ENCODE data around the gene FGFRL1.
A peak's percentile ranks its signal among the peaks of the same experiment; 100 is the strongest.

FGFRL1 gene

GRCh38 chr4:1004557-1005485, 6.6 kb upstream of the FGFRL1 start:
- no peak for DNase-seq (ENCODE audit: low read depth in 4 of 4, low spot score in 1 of 4)

DNA sequence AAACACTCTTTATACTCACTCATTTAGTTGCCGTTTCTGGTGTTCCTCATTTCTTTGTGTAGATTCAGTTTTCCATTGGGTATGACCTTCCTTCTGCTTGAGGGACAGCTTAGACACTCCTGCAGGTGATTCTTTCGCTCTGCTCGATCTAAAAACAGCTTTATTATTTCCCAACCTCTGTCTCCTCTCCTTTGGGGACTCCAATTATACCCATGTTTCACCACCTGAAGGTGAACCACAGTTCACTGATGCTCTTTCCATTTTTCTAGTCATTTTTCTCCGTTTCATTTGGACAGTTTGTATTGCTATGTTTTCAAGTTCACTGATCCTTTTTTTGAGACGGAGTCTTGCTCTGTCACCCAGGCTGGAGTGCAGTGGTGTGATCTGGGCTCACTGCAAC, 4.6 kb upstream of the FGFRL1 start:
- no peak for DNase-seq (ENCODE audit: low read depth in 4 of 4, low spot score in 1 of 4)

- DNase-seq (ENCODE audit: low read depth in 4 of 4, low spot score in 1 of 4), result no peak
Observed at GRCh38 chr4:1008840-1009541, 2.4 kb upstream of the FGFRL1 start.

GRCh38 chr4:1009542-1010394, 1.7 kb upstream of the FGFRL1 start:
- DNase-seq (ENCODE audit: low read depth in 4 of 4, low spot score in 1 of 4), result peak; percentile 45 to 61 (median 59)

GRCh38 chr4:1010395-1011021, 918 bp upstream of the FGFRL1 start:
- DNase-seq (ENCODE audit: low read depth in 4 of 4, low spot score in 1 of 4), result peak in 3 of 4 experiments; percentile 28 to 58 (median 39)

DNA sequence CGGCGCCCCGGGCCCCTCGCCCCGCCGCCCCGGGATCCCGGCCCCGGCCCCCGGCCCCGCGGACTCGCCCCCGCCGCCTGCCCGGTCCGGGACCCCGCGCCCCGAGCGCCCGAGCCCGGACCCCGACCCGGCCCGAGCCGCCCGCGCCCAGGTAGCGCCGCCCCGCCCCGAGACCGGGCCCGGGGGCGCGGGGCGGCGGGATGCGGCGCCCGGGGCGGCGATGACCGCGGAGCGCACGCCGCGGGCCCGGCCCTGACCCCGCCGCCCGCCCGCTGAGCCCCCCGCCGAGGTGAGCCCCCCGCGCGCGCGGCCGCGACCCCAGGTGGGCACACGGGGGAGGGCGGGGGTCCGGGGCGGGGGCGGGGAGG, 224 bp downstream of the FGFRL1 start:
- no peak for DNase-seq (ENCODE audit: low read depth in 4 of 4, low spot score in 1 of 4)

GRCh38 chr4:1012034-1012739, 761 bp downstream of the FGFRL1 start:
- DNase-seq (ENCODE audit: low read depth in 4 of 4, low spot score in 1 of 4), result peak in 1 of 4 experiments; percentile 12

DNA sequence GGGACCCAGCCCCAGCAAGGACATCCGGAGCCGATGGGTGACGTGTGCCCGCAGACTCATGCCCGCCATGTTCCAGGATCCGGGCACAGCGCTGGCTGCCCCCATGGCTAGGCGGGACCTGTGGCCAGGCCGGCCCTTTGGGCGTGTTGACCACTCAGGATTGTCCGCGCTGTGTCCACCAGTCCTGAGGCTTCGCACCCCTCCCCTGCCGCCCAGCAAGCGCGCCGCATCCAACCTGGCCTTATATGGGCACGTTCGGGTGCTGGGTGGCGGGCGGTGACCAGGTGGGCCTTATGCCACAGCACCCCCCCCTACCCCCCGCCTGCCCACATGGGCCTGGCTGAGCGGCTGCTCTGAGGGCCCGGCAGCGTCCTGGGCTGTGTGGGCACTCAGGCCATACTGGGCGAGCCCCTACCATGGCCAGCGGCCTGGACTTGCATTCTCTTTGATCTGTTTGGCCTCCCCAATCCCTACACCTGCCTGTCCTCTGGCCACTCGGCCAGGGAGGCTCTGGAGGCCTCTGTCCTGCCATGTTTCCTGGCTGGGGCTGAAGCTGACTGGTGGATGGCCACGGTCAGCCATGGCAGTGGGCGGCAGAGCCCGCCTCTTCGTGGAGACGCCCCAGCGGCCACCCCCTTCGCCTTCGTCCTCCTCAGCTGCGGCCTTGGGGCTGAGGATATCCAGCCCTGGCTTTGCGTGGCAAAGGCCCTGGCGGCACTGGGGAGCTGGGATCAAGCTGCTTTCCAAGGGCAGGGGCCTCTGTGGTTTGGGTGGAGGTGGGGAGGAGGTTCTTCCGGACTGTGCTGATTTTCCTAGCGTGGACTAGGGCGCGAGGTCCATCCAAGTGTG, 2.0 kb downstream of the FGFRL1 start:
- DNase-seq (ENCODE audit: low read depth in 4 of 4, low spot score in 1 of 4), result no peak

DNA sequence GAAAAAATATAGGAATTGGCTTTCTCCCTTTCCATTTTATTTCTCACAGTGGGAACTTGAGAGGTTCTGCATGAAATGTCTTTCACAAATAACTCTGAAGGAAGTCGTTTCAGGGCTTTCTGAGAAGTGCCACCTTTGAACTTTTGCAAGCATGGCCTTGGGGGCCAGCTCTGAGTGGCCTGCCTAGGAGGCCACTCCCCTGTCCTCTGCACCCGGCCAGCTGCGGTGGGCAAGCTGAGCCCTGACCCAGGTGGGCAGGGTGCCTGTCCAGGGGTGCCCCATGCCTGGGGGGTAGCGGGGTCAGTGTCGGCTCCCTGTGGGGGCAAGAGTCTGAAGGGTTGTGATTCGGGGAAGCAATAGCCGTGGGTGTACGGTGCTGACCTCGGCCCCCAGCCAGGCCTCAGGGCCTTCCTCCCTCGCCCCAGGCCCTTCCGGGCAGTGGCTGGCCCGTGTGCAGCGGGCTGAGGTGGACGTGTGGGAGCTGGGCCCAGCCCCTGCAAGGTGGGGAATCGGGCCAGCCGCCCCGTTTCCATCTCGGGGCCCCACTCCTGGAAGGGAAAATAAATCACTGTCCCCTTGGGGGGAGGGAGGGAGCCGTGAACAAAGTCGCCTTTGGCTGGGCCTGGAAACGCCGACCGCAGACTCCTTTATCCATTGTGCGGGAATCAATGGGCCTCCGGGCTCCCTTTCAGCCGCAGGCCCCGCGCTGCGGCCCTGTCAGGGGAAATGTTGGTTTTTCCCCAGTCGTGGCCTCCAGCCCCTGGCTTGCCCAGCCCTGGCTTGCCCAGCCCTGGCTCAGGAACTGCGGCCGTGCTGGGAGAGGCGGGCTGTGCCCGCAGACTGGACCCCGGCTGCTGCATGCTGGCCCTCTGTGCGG, 3.1 kb downstream of the FGFRL1 start:
- no peak for DNase-seq (ENCODE audit: low read depth in 4 of 4, low spot score in 1 of 4)

- DNase-seq (ENCODE audit: low read depth in 4 of 4, low spot score in 1 of 4), result no peak
Observed at GRCh38 chr4:1015179-1015578, 3.8 kb downstream of the FGFRL1 start.

DNA sequence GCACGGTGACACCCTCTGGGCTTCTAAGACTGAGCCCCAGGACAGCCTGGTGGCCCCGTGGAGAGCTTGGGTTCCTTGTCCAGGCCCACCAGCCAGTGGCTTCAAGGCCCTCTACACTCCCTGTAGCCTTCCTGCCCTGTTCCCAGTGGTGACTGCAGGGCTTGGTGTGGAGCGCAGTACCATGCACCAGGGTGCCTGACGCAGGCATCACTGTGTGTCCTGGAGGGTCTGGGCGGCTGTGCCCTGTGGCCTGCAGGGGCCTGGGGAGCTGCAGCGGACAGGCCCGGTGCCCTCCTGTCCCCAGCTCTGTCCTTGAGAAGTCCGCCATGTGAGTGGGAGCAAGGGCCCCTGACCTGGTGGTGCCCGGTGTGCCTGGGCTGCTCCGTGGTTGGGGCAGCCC, 4.3 kb downstream of the FGFRL1 start:
- no peak for DNase-seq (ENCODE audit: low read depth in 4 of 4, low spot score in 1 of 4)

- no peak for DNase-seq (ENCODE audit: low read depth in 4 of 4, low spot score in 1 of 4)
Observed at GRCh38 chr4:1017211-1017610, 5.8 kb downstream of the FGFRL1 start.

DNA sequence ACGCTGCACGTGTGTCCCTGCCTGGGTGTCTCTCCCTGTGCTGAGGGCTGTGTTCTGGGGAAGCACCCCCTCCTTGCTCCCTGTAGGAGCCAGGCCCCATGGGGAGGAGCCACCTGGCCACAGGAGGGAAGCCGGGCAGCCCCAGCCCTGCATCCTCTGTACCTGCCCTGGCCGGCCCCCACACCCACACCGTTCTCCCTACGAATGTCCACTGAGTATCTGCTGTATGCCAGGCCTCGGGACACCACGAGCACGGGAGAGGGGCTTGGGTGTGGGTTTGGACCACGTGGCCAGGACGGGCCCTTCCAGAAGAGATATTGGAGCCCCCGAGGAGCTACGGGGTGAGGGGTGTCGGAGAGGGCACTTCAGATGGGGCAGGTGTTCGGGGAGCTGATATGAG, 6.3 kb downstream of the FGFRL1 start:
- DNase-seq (ENCODE audit: low read depth in 4 of 4, low spot score in 1 of 4), result no peak

- DNase-seq (ENCODE audit: low read depth in 4 of 4, low spot score in 1 of 4), result no peak
Observed at GRCh38 chr4:1018147-1019020, 7.0 kb downstream of the FGFRL1 start.

- no peak for DNase-seq (ENCODE audit: low read depth in 4 of 4, low spot score in 1 of 4)
Observed at GRCh38 chr4:1019320-1019719, 7.9 kb downstream of the FGFRL1 start.

DNA sequence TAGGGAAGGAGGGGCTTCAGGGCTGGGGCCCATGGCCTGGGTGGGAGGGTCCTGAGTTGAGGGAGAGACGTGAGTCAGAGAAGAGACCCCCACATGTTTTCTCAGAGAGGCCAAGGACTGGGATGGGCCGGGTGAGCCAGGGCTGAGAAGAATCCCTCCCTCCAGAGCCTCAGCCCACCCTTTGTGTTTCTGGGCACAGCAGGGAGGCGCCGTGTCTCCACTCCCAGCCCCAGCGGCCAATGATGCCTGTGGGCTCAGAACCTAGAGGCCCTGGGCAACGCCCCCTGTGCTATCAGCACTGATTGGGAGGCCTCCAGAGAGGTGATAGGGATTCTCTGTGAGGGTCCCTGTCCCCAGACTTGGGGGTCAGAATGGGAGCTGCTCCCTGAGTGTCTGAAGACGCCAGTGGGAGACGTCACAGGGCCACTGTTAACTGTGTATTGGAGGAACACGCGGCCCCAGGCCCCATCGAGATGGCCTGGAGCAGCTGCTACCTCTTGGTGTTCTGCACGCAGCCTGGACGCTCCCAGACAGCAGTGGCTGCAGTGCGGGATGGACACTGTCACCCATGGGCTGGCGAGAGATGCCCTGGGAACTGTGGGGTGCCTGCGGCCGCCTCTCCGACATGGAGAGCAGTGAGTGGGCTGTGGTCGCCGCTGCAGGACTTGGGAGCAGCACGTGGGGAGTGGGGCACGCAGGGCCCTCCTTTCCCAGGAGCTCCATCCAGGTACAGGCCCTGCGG, 8.5 kb downstream of the FGFRL1 start:
- no peak for DNase-seq (ENCODE audit: low read depth in 4 of 4, low spot score in 1 of 4)

Data from stimulated activated CD4-positive, alpha-beta T cell treated with anti-CD3 and anti-CD28 coated beads, Interleukin-1b, Interleukin-23, amount 100 ng/mL, for 24 hours (primary cell).